ENCODE data around the gene CSPG4. TPM values are rescaled to one million over a fixed set of nuclear protein-coding genes. Genes with fewer than 3 reads are reported as not detected.
A peak's percentile ranks its signal among the peaks of the same experiment; 100 is the strongest.
"Not testable (repeated sequence)": the region's sequence is repeated elsewhere in the genome, so short reads cannot be mapped to it uniquely, and the experiment has no call there.

Gene CSPG4
- total RNA-seq = not detected

GRCh38 chr15:75712668-75713337 is at the start of gene CSPG4:
Gene CSPG4 (minus strand): TSS chr15:75712848. CDS start chr15:75712755, 93 bp downstream.
- Mint-ChIP-seq H3K9me3 (no peaks in the 10 kb centered on the region), H3K27ac (no peak within 1 kb of the TSS), H3K27me3 (peaks cover 21% of the 10 kb centered on the region), H3K36me3 (no peaks in the 10 kb centered on the region), H3K4me3 (no peak within 1 kb of the TSS), H3K4me1 (no peaks in the 10 kb centered on the region)
- no peak for ATAC-seq (ENCODE audit: low read depth)
- no peak for DNase-seq
- POLR2A ChIA-PET = no interaction called here

- POLR2A ChIA-PET = interaction anchor here (0.6 kb wide), 1 partner anchor 18 kb away, joined by 3 read pairs; no protein-coding TSS in a partner anchor
- ATAC-seq (ENCODE audit: low read depth); H3K27ac Mint-ChIP-seq; H3K36me3 Mint-ChIP-seq; H3K9me3 Mint-ChIP-seq; DNase-seq; H3K4me3 Mint-ChIP-seq: not testable (repeated sequence)
- Mint-ChIP-seq H3K4me1 (peaks cover 13% of the 10 kb centered on the region), H3K27me3 (peaks cover 10% of the 10 kb centered on the region)
Measured at GRCh38 chr15:75762357-75762718, 49.7 kb upstream of the CSPG4 start.

- ATAC-seq (ENCODE audit: low read depth) (no peak), DNase-seq (no peak)
- no peak overlapping the region for H3K27ac Mint-ChIP-seq
- no peaks in the 10 kb centered on the region for H3K9me3 Mint-ChIP-seq
- no peak overlapping the region for H3K4me3 Mint-ChIP-seq
- H3K36me3 Mint-ChIP-seq = no peaks in the 10 kb centered on the region
- POLR2A ChIA-PET = interaction anchor here (0.6 kb wide), 1 partner anchor 17 kb away, joined by 3 read pairs; no protein-coding TSS in a partner anchor
- peaks cover 10% of the 10 kb centered on the region for H3K27me3 Mint-ChIP-seq
- H3K4me1 Mint-ChIP-seq = peaks cover 13% of the 10 kb centered on the region
Measured at GRCh38 chr15:75761446-75762356, 49.1 kb upstream of the CSPG4 start.

DNA sequence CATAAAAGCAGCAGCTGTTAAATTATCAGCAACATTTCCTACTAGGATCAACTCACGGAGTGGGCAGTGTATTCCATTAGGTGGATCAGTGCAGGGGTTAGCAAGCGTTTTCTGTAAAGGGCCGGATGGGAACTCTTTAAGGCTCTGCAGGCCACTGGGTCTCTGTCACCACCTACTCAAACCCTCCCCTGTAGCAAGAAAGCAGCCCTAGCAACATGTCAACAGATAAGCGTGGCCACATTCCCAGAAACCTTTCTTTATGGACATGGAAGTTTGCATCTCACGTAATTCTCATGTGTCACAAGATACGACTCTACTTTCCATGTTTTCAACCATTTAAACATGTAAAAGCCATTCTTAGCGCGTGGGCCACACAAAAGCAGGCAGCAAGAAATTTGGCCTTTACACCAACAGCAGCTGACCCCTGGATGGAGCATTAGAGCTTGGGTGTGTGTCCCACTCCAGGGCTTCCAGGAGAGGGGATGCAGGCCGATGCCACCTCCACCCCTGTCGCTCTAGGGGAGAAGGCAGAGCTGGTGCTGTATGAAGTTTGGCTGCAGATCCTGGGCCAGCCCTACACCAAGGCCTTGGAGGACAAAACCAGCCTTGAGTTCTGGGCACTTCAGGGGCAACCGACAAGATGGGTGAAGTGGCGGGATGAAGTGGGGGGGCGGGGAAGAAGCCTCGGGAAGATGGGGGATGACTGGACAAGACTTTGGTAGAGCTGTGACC is 48.2 kb upstream of the CSPG4 start:
- Mint-ChIP-seq H3K27ac (no peak overlapping the region), H3K27me3 (peaks cover 10% of the 10 kb centered on the region), H3K4me1 (peaks cover 13% of the 10 kb centered on the region), H3K4me3 (no peak overlapping the region), H3K36me3 (no peaks in the 10 kb centered on the region), H3K9me3 (no peaks in the 10 kb centered on the region)
- ATAC-seq (ENCODE audit: low read depth) (no peak), DNase-seq (no peak)
- POLR2A ChIA-PET = no interaction called here

DNA sequence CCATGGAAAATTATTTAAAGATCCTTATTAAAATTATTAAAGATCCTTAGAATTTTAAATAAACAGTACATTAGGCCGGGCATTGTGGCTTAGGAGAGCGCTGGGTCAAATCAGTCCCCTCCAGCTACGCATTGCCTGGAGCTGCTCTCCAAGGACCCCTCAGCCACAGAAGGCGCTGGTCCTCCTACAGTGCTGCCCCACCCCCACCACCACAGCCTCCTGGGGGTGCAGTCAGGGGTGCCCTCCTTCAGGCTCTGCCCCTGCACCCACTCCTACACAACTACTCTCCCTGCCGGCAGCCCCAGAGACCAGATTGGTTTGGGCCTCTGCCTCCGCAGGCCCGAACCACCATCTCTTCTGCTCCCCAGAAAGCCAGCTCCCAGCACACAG is 47.5 kb upstream of the CSPG4 start:
- H3K27ac Mint-ChIP-seq; POLR2A ChIA-PET; DNase-seq; ATAC-seq (ENCODE audit: low read depth); H3K4me3 Mint-ChIP-seq; H3K36me3 Mint-ChIP-seq; H3K9me3 Mint-ChIP-seq: not testable (repeated sequence)
- peaks cover 13% of the 10 kb centered on the region for H3K4me1 Mint-ChIP-seq
- H3K27me3 Mint-ChIP-seq = peaks cover 15% of the 10 kb centered on the region

GRCh38 chr15:75759416-75760130 is 46.9 kb upstream of the CSPG4 start:
- H3K4me3 Mint-ChIP-seq = peak overlapping the region; percentile 88
- no peaks in the 10 kb centered on the region for H3K36me3 Mint-ChIP-seq
- H3K9me3 Mint-ChIP-seq = no peaks in the 10 kb centered on the region
- peaks cover 18% of the 10 kb centered on the region for H3K27me3 Mint-ChIP-seq
- peak overlapping the region; percentile 87 for H3K27ac Mint-ChIP-seq
- peaks cover 13% of the 10 kb centered on the region for H3K4me1 Mint-ChIP-seq
- DNase-seq (no peak), ATAC-seq (ENCODE audit: low read depth) (no peak)
- POLR2A ChIA-PET = interaction anchor here (1.3 kb wide), 1 partner anchor 21 kb away, joined by 6 read pairs; no protein-coding TSS in a partner anchor

GRCh38 chr15:75758071-75758872 is 45.6 kb upstream of the CSPG4 start:
- DNase-seq (peak; percentile 72), ATAC-seq (ENCODE audit: low read depth) (peak; percentile 80)
- H3K27me3 Mint-ChIP-seq = peaks cover 15% of the 10 kb centered on the region
- peaks cover 13% of the 10 kb centered on the region for H3K4me1 Mint-ChIP-seq
- H3K4me3 Mint-ChIP-seq = peak overlapping the region; percentile 88
- H3K27ac Mint-ChIP-seq = peak overlapping the region; percentile 87
- H3K9me3 Mint-ChIP-seq = no peaks in the 10 kb centered on the region
- POLR2A ChIA-PET = interaction anchor here (1.3 to 1.4 kb wide), 2 partner anchors 20 to 303 kb away, joined by 4 to 6 read pairs; no protein-coding TSS in a partner anchor
- H3K36me3 Mint-ChIP-seq = no peaks in the 10 kb centered on the region

DNA sequence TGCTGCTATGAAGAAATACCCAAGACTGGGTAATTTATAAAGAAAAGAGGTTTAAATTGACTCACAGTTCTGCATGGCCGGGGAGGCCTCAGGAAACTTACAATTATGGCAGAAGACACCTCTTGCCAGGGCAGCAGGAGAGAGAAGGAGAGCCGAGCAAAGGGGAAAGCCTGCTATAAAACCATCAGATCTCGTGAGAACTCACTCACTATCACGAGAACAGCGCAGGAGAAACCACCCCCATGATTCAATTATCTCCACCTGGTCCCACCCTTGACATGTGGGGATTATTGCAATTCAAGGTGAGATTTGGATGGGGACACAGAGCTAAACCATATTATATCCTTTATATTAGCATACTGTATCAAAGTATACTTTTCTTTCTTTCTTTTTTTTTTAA is 42.2 kb upstream of the CSPG4 start:
- H3K4me3 Mint-ChIP-seq = not testable (repeated sequence)

GRCh38 chr15:75753145-75753544 is 40.5 kb upstream of the CSPG4 start:
- Mint-ChIP-seq H3K9me3 (no peaks in the 10 kb centered on the region), H3K27me3 (peaks cover 22% of the 10 kb centered on the region), H3K4me3 (no peak overlapping the region), H3K36me3 (no peaks in the 10 kb centered on the region), H3K27ac (no peak overlapping the region), H3K4me1 (peaks cover 10% of the 10 kb centered on the region)
- no peak for ATAC-seq (ENCODE audit: low read depth)
- POLR2A ChIA-PET = no interaction called here
- DNase-seq = no peak

More for the DNA sequence above, 42.2 kb upstream of the CSPG4 start:
- DNase-seq; POLR2A ChIA-PET; ATAC-seq (ENCODE audit: low read depth); H3K36me3 Mint-ChIP-seq; H3K9me3 Mint-ChIP-seq; H3K27ac Mint-ChIP-seq: not testable (repeated sequence)
- Mint-ChIP-seq H3K27me3 (peaks cover 24% of the 10 kb centered on the region), H3K4me1 (peaks cover 13% of the 10 kb centered on the region)

DNA sequence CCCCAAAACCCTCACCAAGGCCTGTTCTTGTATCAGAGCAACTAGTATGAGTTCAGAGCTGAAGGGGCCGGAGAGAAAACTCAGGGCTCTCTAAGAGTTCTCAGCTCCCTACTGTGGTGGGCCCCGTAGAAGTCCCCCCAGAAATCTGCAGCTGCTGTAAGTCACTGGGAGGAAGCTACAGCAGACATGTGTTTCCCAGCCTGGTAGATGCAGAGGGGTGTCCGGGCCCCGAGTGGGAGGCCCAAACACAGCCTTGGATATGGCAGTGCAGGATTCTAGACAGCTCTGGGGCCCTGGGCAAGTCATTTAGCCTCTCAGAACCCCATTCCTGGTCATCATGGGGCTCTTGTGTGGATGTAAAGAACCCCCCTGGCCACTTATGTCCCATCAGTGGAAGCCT is 39.2 kb upstream of the CSPG4 start:
- peaks cover 8% of the 10 kb centered on the region for H3K4me1 Mint-ChIP-seq
- ATAC-seq (ENCODE audit: low read depth) = no peak
- no peak overlapping the region for H3K27ac Mint-ChIP-seq
- no peaks in the 10 kb centered on the region for H3K36me3 Mint-ChIP-seq
- DNase-seq = no peak
- no peak overlapping the region for H3K4me3 Mint-ChIP-seq
- no peaks in the 10 kb centered on the region for H3K9me3 Mint-ChIP-seq
- POLR2A ChIA-PET = no interaction called here
- H3K27me3 Mint-ChIP-seq = peaks cover 25% of the 10 kb centered on the region

DNA sequence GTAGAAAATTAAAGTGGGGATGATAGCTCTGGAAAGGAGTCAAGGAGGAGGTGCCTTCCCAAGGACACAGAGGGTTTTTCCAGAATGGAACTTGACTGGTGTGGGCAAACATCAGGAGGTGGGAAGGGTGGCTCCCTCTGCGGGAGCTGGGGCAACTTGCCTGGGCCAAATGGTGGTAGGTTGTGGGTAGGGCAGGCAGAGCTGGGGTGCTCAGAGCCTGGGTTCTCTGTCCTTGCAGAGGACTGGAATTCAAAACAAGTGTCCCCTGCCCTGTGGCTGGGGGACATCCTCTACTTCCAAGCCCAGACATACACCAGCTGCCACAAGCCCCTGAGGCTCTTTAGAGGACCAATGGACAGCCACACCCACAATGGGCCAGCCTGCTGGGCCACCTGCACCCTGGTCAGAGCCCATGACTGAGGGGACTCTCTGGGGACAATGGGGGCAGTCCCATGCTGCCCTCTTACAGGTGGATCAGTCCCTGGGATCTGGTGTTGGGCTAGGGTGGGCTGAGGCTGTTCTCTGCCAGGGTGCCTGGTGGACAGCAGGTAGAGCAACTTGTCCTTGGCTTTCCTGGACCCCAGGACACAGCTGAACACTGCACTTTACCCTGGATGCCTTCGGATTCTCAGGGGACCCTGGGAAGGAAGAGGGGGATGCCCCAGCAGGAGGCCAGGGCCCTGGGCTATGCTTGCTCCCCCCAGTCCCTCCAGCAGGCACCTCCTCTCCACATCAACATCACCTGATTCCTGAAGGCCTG is 38.6 kb upstream of the CSPG4 start:
- Mint-ChIP-seq H3K27ac (no peak overlapping the region), H3K27me3 (peaks cover 25% of the 10 kb centered on the region), H3K4me1 (peaks cover 8% of the 10 kb centered on the region), H3K4me3 (no peak overlapping the region), H3K9me3 (no peaks in the 10 kb centered on the region), H3K36me3 (no peaks in the 10 kb centered on the region)
- POLR2A ChIA-PET = no interaction called here
- DNase-seq = no peak
- ATAC-seq (ENCODE audit: low read depth) = no peak

All from activated naive CD8-positive, alpha-beta T cell treated with anti-CD3 and anti-CD28 coated beads, Interleukin-2, amount 10 ng/mL, durations not matched to agents 7 days and 5 days (primary cell).